NOMO-1 treated with DMSO at 0.1 percent for 48 hours (cell line): Measurements from ENCODE around the gene SLC22A4.

ENCODE experiments used
- DNase-seq: peaks from one replicate; lab custom pipeline; 2025; ENCODE audit not compliant: unreplicated experiment; lab: John Stamatoyannopoulos, UW

SLC22A4 gene

DNA sequence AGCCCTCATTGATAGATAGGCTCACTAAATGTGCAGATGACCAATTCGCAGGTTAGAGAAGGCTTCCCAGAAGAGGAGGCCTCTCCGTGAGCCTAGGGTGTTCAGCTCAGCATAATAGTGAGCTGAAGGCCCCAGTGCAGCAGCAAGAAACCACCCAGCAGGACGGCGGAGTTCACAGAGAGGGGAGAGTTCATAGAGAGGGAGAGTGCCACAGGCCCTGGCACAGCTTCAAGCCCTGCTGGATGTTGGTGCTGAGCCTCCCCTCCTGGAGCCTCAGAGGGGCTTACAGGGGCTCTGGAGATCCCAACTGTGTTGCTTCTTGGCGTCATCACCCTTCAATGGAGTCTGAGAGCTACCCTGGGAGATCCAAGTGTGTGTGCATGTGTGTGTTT lies 77.4 kb downstream of the SLC22A4 start:
- DNase-seq: no peak

DNA sequence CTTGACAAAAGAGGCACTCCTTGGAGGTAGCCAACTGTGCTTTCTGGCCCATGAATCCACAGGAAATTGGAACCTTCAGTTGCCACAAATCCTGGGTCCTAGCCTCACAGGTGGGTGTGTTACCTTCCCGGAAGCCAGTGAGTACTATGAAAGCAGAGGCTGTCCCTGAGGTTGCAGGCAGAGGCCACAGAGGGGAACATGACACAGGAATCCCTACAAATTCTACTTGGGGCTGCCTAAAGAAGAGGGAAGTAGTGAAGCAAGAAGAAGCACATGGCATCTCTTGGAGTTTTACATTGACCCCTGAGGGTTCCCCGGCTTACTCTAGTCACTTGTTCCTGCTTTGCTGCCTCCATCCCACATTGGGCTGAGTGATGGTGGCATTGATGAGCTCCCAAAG lies 77.9 kb downstream of the SLC22A4 start:
- DNase-seq: peak; percentile 52

- DNase-seq: no peak
Observed at GRCh38 chr5:132372542-132372941, 78.3 kb downstream of the SLC22A4 start.

GRCh38 chr5:132375957-132376356 lies 81.8 kb downstream of the SLC22A4 start:
- DNase-seq: no peak

DNA sequence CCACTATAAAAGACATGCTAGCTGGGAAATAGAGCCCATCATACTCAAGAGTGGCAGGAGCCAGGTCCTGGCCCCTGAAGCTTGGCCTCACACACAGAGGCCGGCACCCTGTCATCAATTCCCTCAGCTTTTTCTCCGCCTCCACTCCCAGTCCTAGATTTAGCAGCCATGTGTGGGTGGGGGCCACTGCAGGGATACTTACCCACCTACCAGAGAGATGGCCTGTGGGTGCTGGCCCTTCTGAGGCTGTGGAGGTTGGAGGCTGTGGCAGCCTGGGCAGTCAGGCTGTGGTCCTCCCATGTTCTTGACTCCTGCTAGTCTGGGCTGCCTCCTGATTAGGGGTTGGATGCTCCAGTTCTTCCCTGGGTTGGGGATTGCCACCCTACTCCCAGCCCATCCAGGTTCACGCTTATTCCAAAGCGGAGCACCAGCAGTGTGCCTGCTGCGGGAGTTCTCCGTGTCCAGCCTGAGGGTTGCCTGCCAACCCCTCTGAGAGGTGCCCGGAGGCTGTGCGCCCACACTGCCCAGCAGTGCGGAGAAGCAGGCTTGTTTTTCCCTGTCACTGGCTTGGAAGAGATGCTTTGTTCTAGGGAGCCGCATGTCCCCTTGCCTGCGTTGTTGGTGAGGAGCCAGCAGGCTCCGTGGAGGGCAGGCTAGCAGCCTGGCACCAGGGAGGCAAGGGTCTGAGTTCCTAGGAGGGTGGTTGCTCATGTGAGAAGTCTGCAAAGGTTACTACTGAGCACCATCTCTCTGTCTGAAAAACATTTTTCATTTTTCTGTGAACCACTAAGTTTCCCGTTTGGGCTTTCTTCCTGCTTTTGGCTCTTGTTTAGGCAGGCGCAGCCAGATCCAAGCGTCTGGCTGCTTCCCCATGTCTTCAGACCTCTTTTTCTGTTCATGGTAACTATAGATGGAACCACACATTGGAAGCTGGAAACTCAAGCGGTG lies 82.8 kb downstream of the SLC22A4 start:
- no peak for DNase-seq

DNA sequence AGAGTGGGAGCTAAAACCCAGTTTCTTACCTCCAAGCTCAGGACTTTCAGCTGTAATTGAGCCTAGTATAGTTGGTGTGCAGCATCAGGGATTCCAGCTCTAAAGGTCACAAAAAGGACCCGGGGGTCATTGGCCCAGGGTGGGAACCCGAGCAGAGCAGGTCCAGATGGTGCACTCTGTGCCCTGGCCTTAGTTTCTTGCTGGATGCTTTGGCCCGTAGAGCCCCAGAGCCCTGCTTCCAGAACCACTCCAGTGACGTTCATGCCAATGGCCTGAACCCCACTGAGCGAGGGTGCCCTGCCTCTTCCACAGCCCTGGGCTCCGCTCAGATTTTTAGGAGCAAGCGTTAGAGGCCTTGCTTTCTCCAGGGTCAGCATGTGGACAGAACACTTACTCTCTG lies 83.5 kb downstream of the SLC22A4 start:
- DNase-seq: no peak

- DNase-seq: no peak
Observed at GRCh38 chr5:132378580-132378979, 84.4 kb downstream of the SLC22A4 start.

DNA sequence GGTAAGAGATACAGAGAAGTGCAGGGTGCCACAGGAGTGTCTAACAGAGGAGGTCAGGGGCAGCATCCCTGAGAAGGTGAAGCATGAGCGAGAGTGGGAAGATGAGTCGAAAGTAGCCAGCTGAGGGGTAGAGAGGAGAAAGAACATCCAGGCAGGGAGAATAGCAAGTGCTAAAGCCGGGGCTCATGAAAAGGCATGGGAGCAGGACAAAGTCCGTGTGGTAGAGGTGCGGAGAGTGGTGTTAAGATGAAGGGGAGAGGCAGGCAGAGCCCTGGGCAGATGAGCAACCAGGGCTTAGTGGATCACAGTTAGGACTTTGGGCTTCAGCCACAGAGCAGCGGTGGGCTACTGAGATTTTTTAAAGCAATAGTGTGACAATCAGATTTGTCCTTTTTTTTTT lies 85.9 kb downstream of the SLC22A4 start:
- no peak for DNase-seq

DNA sequence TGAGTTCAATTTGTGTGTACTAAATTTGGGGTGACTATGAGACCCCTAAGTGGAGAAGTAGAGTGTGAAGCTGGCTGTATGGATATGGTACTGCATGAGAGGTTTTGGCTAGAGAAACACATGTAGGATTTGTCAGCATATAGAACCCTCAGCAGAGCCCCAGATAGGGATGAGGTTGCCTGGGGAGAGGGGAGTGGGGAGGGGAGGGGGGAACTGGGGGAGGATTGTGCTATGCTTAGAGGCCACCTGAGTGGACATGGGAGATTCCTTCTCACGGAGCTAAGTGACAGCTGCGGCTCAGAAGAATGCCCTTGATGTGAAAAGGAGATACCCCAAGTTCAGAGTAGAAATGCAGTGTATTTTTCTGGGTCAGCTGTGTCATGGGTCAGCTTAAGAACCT lies 86.5 kb downstream of the SLC22A4 start:
- no peak for DNase-seq

GRCh38 chr5:132381614-132382013 lies 87.4 kb downstream of the SLC22A4 start:
- no peak for DNase-seq

GRCh38 chr5:132383261-132383660 lies 89.1 kb downstream of the SLC22A4 start:
- no peak for DNase-seq

DNA sequence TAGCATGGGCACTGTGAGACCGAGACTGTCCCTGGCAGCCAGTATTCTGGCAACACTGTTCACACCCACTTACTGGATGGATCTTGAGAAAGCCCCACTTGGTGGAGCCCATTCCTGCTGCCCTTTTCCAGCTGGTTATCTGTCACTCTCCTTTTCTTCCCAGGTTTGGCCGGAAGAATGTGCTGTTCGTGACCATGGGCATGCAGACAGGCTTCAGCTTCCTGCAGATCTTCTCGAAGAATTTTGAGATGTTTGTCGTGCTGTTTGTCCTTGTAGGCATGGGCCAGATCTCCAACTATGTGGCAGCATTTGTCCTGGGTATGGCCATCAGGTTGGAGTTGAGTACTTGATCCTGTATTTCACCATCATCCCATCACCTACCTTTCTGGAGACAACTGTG lies 89.8 kb downstream of the SLC22A4 start:
- DNase-seq: no peak

GRCh38 chr5:132384506-132385050 lies 90.4 kb downstream of the SLC22A4 start:
- no peak for DNase-seq

DNA sequence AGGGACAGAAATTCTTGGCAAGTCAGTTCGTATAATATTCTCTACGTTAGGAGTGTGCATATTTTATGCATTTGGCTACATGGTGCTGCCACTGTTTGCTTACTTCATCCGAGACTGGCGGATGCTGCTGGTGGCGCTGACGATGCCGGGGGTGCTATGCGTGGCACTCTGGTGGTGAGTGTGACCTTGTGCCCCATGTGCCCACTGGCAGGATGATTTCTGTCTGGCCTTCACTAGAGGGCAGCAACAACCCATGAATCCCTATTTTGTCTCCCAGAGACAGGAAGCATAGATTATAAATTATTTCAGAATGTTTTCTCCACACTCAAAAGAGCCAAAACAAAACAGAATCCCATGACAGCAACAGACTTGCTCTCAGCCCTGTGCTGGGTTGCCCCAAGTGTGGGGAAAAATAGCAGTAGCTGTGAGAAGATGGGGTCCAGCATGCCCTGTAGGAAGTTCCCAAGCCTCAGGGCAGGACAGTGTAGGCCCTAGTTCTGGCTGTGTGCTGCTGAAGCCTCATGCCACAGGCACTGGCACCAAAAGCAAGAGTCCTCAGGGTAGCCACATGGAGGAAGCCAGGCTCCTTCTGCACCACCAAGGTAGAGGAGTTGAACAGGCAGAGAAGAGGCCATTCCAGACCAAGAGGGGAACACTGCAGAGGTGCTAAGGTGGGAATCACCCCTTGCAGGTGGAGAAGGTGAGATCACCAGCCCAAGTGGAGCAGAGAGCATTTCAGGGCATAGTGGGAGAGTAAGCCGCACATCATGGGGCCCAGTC lies 91.3 kb downstream of the SLC22A4 start:
- peak; percentile 48 for DNase-seq

DNA sequence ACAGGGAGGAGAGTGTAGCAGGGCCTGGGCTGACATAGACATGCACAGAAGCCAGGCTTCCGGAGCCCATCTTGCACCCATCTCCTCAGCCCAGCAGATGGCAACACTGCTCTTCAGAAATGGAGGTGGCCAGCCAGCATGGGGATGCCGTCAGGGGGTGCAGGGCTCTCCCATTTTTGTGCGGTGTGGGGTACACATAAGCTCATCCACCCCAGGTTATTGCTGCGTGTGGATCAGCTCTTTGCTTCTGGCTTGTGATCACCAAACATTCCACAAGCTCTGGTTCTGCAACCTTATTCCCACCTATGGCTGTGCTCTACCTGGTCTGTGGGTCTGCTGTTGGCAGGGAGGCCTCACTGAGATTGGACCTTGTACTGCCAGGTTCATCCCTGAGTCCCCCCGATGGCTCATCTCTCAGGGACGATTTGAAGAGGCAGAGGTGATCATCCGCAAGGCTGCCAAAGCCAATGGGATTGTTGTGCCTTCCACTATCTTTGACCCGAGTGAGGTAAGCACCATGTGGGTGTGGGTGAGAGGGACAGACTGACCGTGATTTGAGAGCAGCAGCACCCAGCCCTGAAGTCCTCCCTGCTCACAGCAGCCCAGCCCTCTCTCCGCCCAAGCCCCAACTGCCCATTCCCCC lies 92.6 kb downstream of the SLC22A4 start:
- DNase-seq: peak; percentile 20

DNA sequence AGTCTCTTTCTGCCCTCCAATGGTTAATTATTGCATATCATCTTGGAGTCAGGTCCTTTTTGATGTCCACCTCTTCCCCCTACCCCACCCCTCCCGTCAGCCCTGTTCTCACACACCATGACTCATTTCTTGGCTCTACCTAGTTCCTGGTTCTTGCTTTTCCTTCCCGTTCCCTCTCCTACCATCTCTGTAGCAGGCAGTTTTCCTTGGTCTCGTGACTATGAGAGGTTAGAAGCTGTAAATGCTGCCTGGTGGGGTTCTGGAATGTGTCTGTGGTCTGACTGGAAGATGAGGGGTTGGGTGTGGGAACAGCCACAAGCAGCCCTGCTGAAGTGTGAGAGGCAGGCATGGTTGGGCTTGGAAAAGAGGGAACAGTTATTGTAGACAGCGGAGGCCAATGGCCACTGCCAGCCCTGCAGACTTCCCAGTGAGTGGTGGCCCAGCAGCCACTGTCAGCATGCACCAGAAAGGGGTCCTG lies 93.5 kb downstream of the SLC22A4 start:
- DNase-seq: peak; percentile 45

DNA sequence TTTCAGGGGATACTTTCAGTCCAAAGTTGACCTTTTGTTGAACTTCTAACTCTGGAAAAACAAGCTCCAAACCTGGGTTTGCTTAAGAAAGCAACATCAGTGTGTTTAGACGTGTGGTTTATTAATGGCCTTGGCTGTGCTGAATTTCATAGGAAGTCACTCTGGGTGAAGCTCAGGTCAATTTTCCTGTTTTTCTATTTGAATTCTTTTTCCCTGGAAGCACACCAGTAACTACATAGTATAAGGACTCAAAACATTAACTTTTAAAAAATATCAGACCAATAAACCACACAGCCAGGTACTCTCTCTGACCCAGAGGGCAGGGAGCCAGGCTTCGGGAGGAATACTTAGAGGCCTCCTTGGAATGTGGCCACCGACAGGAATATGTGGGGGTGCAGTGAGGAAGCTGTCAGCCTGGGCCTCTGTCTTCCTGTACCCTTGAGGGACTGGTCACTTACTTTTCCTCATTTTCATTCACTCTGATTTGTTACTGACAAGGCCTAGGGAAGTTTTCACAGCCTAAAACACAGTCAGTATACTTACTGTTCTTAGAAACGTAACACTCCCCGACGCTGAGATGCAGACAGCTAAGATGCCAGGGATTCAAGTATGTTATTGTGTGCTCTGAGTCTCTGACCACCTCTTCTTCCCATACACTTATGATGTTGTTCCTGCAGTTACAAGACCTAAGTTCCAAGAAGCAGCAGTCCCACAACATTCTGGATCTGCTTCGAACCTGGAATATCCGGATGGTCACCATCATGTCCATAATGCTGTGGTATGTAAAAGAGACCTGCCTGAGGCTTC lies 94.3 kb downstream of the SLC22A4 start:
- DNase-seq: no peak

GRCh38 chr5:132389051-132389331 lies 94.8 kb downstream of the SLC22A4 start:
- no peak for DNase-seq

- no peak for DNase-seq
Observed at GRCh38 chr5:132389585-132390286, 95.5 kb downstream of the SLC22A4 start.

DNA sequence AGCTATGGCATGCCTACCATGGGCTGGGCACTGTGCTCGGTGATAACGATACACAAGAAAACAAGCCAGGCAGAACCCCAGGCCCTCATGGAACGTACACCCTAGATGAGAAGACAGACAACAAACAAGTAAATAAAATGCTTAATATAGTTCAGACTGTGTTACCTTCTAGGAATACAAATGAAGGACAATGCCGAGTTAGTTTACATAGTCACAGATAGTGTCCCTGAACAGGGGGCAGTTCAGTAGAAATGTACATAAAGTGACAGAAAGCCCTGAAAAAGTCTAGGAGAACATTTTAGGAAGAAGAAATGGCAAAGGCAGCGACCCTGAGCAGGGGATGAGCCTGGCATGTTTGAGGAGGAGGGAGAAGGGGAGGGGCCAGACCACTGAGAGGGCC lies 97.1 kb downstream of the SLC22A4 start:
- DNase-seq: no peak
